ENCODE measurements around the gene LRRC36.
A peak's percentile ranks its signal among the peaks of the same experiment; 100 is the strongest.

LRRC36 gene

GRCh38 chr16:67425061-67425460 lies 98.4 kb downstream of the LRRC36 start:
- no peak for DNase-seq (ENCODE audit: low read depth in 3 of 3)

GRCh38 chr16:67425580-67425979 lies 99.0 kb downstream of the LRRC36 start:
- no peak for DNase-seq (ENCODE audit: low read depth in 3 of 3)

DNA sequence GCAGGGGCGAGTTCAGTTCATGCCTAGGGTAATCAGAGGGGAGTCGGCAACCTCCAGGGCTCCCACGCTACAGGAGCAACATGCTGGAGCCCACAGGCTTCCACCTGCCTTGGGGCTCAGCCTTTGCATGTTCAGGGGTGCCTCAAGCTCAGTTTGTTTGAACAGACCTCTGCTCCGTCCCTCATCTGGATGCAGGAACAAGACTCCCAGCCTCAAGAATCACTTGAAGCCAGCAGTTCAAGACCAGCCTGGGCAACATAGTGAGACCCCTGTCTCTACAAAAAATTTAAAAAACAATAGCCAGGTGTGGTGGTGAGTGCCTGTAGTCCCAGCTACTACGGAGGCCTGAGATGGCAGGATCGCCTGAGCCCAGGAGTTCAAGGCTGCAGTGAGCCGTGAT lies 99.4 kb downstream of the LRRC36 start:
- DNase-seq (ENCODE audit: low read depth in 3 of 3), result no peak

GRCh38 chr16:67426950-67427349 lies 100.3 kb downstream of the LRRC36 start:
- DNase-seq (ENCODE audit: low read depth in 3 of 3), result no peak

DNA sequence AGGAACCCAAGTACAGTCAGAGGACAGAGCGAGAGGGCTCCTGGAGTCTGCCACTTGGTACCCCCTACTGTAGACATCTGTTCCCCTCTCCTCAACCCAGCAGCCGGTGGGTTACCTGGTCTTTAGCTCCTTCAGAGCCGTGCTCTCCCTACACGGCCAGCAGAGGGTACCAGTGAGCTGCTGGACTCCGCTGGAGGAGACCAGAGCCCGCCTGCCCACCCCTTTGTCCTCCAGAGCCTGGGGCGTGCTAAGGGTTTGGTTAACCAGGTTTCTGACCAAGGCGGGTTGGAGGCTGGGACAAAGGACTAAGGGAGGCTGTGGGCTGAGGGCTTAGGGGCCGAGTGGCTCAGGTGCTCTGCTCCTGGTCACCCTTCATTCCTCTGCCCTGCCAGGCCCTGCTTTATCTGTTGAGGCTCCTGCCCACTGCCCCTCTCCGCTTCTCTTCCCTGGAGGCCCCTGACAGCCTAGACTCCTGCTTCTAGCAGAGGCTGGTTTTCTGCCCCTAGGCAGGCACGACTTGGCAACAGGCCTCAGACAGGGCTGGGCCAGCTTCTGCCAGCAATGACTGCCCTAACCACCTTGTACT lies 101.6 kb downstream of the LRRC36 start:
- DNase-seq (ENCODE audit: low read depth in 3 of 3), result peak; percentile 23 to 41 (median 40)

DNA sequence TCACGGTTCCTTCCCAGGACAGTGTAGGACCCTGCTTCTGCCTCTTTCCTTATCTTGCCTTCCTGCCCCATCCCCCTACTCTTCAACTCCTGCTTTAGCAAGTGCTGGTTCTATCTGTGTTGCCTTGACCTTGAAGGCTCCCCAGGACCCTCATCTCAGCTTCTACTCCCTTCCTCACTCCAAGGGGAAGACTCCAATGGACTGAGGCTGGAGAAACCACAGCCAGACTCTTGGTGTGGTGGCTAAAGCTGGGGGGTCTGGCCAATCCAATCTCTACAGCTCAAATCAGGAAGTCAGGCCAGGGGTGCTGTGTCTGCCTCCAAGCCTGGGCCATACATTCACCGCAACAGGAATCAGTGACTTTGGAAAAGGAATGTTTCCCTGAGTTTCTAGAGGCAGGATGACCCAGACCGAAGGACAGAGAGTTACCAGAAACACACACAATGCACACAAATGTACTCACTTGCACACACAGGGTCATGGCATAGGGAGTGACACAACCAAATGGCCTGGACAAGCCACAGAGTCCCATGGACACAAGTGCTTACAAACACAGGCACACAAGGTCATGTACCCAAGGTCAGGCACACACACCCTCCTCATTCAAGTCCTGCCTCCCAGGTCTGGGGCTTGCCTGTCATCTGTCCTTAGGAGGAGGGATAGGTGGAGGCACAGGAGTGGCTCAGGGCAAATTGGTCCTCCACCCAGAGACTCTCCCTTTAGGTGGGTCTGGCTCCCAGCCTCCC lies 102.6 kb downstream of the LRRC36 start:
- DNase-seq (ENCODE audit: low read depth in 3 of 3), result no peak

DNA sequence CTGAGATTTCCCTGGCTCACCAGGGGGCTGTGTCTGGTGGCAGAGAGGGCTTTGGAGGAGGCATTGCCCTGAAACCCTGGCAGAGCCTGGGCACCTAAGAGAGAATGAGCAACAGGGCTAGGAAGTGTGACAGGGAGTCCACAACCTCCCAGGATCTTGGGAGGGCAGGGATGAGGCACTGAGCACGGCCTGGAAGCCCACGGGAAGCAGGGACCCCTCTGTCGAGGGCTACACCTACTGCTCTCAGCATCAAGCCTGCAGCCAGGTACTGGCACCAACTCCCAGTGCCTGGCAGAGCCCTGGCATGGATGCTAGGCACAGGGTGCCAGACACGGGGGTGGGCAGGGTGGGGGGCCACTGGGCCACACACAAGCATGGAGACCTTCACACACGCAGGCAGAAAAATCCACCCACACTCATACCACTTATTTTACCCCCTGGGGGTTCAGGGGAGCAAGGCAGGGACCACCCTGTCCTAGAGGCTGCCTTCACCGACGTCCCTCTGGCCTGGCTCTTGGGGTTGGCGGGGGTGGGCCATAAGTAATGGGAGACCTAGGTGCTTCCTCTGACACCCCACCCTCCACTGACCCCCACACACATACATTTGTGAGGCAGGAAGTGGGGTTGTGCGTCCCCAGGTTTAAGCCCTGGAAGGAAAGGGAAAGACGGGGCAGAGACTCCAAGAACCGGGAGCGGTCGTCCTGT lies 103.3 kb downstream of the LRRC36 start:
- DNase-seq (ENCODE audit: low read depth in 3 of 3), result no peak

DNA sequence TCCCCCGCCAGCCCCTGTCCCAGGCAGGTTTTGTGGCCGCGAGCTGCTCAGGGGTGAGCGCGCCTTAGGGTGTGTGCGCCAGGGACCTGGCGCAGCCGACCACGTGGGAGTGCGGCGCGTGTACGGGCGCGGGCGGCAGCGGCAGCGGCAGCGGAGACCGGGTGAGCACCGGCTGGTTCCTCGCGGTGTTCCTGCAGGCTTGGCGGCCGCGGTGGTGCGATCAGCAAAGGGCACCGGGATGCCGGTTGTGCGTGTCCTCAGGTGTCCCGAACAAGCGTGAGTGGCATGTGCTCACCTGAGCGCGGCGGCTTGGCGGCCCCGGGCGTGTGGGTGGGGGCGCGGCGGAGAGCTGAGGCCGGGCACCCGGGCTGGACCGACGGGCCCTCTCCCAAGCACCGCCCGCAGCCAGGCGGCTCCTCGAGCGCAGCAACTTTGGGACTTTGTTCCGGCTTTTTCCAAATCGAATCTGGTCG lies 103.9 kb downstream of the LRRC36 start:
- DNase-seq (ENCODE audit: low read depth in 3 of 3), result no peak

DNA sequence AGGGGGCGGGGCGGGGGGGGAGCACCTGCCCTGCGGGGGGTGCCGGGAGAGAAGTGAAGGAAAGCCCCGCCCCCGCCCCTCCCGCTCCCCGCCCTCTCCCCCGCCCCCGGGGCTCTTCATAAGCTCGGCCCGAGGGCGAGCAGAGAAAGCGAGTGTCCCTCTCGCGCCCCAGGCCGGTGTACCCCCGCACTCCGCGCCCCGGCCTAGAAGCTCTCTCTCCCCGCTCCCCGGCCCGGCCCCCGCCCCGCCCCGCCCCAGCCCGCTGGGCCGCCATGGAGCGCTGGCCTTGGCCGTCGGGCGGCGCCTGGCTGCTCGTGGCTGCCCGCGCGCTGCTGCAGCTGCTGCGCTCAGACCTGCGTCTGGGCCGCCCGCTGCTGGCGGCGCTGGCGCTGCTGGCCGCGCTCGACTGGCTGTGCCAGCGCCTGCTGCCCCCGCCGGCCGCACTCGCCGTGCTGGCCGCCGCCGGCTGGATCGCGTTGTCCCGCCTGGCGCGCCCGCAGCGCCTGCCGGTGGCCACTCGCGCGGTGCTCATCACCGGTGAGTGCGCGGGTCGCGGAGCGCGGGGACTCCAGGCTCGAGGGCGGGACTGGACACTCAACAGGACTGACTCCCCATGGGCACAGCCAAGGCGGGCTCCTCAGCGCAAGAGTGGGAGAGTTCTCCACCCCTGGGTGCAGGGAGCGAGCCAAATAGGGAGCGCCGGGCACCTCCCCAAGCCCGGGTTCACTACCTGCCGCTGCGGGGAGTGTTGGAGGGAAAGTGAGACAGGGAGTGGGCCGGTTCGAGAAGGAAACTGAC lies 104.6 kb downstream of the LRRC36 start, which contains the start of gene HSD11B2:
Gene HSD11B2, plus strand, starts transcription at position 145 of the 798 bp plus-strand sequence. Its CDS starts 128 bp downstream, at position 273.
- no peak for DNase-seq (ENCODE audit: low read depth in 3 of 3)

DNA sequence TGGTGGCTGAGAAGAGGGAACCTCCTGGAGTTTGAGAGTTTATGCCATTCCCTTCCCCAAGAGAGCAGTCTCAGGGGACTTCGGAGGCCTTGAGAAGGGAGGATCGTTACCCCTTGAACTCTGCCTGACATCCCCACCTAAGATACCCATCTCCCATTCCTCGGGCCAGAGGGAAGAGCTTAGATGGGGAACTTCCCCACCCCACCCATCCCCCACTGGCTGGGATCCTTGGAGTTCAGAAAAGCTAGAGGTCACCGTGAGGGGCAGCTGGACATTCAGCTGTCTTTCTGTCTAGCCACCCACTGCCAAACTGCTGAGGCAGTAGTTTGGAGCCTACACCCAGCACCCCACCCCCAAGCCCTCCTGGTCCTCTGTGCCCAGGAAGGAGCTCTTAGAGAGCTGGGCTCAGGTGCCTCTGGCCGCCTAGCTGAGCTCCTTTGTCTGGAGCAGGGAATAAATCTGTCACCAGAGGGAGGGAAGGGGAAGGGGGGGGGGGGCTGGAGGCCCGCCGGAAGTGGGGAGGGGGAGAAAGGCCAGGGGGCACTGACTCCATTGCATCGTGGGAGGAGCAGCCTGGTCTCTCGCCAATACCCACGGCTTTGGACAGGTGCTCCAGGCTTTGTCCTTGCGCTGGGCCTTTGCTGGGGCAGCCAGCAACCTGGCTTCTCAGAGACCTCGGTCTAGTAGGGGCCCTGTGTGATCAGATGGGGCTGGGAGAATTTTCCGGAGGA lies 105.3 kb downstream of the LRRC36 start:
- no peak for DNase-seq (ENCODE audit: low read depth in 3 of 3)

DNA sequence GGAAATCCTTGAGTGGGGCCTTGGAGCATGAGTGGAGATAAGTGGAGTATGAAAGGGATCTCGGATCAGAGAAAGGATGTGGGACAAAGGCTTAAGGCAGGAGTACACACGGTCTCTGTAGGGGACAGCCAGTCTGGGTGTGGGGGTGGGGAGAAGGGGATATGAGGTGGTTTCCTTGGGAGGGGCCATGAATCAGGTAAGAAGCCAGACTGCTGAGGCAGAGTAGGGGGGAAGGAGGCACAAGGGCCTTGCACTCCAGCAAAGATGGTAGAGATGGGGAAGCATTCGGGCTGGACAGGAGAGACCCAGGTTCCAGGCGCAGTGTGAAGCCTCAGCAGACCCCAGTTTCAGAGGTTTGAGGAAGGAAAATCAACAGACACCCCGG lies 105.9 kb downstream of the LRRC36 start:
- DNase-seq (ENCODE audit: low read depth in 3 of 3), result no peak

GRCh38 chr16:67433131-67433719 lies 106.6 kb downstream of the LRRC36 start:
- no peak for DNase-seq (ENCODE audit: low read depth in 3 of 3)

Data from stimulated activated CD4-positive, alpha-beta T cell treated with anti-CD3 and anti-CD28 coated beads, TNF-alpha, amount 100 ng/mL, for 48 hours (primary cell).